Kidney epithelial cell (primary cell): Measurements from ENCODE around the gene COPB2. TPM values are rescaled to one million over a fixed set of nuclear protein-coding genes. Genes with fewer than 3 reads are reported as not detected.

Experiments used
- DNase-seq: peaks from one replicate; pipeline ENCODE4 v3.0.0-alpha.2; 2010; ENCODE audit warnings: low read depth
- H3K27me3 ChIP-seq: 2 replicates; pipeline ENCODE4 v1.6.0; 2011; ENCODE audit warnings: low read length; ENCODE audit not compliant: control insufficient read depth, insufficient read depth
- H3K36me3 ChIP-seq: 2 replicates; pipeline ENCODE4 v1.5.1; 2011; ENCODE audit warnings: low read length; ENCODE audit not compliant: control insufficient read depth, insufficient read depth
- H3K4me3 ChIP-seq: 2 replicates; pipeline ENCODE4 v1.5.1; 2011; ENCODE audit warnings: low read depth, mild to moderate bottlenecking, control low read depth, low read length
- total RNA-seq: library from RNA; depleted of rRNA; stranded (reverse); fragments of >200 nt; gene quantifications from 2 replicates; pipeline ENCODE4 v1.2.3, GENCODE V29; 2015
- TF ChIP-seq, protein P1 (sequence below): IDR thresholded peaks from 2 replicates; pipeline ENCODE4 v1.5.1; 2011; ENCODE audit warnings: mild to moderate bottlenecking, moderate library complexity, low read length, control low read depth, inconsistent platforms; ENCODE audit not compliant: insufficient read depth, poor library complexity, severe bottlenecking

COPB2 gene
- total RNA-seq, 1 donor from 2014 or later: 98.1 TPM

DNA sequence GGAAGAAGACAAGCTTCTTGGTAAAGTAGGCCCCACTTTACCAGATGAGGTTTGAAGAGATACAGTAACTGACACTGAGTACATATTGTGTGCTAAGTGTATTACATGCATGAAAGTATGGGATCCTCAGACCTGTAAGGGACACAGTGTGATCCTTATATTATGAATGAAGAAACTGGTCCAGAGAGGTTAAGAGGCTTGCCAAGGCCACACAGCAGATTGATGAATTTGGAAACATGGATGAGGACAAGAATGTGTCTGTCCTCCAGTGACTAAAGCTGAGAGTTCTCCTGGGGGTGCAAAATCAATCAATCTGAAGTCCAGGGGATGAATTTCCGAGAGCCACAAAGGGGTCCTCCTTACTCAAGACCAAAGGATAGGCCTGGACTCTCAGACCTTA is 77.0 kb downstream of the COPB2 start:
- TF ChIP-seq, protein P1, sequence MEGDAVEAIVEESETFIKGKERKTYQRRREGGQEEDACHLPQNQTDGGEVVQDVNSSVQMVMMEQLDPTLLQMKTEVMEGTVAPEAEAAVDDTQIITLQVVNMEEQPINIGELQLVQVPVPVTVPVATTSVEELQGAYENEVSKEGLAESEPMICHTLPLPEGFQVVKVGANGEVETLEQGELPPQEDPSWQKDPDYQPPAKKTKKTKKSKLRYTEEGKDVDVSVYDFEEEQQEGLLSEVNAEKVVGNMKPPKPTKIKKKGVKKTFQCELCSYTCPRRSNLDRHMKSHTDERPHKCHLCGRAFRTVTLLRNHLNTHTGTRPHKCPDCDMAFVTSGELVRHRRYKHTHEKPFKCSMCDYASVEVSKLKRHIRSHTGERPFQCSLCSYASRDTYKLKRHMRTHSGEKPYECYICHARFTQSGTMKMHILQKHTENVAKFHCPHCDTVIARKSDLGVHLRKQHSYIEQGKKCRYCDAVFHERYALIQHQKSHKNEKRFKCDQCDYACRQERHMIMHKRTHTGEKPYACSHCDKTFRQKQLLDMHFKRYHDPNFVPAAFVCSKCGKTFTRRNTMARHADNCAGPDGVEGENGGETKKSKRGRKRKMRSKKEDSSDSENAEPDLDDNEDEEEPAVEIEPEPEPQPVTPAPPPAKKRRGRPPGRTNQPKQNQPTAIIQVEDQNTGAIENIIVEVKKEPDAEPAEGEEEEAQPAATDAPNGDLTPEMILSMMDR: no peak
- no peak for DNase-seq
- H3K36me3 ChIP-seq: no peaks in the 10 kb centered on the region
- H3K27me3 ChIP-seq: no peaks in the 10 kb centered on the region
- no peak overlapping the region for H3K4me3 ChIP-seq

DNA sequence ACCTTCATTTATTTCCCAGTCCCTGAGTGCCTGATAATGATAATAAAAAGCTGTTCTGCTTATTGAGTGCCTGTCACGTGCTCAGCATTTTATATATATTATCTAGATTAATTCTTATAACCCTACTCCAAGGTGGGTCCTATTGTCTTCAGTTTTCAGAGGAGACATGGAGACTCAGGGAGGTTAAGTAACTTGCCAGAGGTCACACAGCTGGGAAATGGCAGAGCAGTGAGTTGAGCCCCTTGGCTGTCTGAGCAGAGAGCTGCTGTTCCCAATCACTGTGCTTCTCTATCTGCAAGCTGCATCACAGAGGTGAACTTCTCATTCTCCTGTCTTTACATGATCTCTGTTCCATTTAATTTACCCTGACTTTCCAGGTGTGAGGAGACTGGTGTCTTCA is 77.9 kb downstream of the COPB2 start:
- H3K4me3 ChIP-seq: no peak overlapping the region
- H3K36me3 ChIP-seq: no peaks in the 10 kb centered on the region
- H3K27me3 ChIP-seq: no peaks in the 10 kb centered on the region
- TF ChIP-seq, protein P1: no peak
- DNase-seq: no peak

DNA sequence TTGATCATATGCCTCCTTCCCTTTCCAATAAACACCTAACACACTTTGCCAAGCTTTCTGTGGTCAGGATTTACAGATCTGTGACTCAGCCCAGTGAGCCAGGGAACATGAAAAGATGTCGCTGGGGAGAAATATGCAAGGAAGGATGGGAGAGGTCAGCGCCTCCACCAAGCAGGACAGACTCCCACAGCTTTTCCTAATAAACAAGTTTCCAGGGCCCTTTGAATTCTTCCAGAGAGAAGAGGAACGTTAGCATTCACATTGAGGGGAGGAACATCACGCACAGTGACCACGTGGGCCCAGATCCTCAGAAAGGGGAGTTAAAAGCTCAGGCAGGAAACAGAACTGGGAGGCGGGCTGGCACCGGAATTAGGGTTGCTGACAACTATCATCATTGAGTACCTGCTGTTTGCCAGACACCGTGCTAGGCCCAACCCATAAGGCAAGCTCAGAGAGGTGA is 78.9 kb downstream of the COPB2 start:
- no peak for DNase-seq
- Histone ChIP-seq H3K36me3 (no peaks in the 10 kb centered on the region), H3K27me3 (no peaks in the 10 kb centered on the region), H3K4me3 (no peak overlapping the region)
- TF ChIP-seq, protein P1: no peak

GRCh38 chr3:139309880-139310279 is 79.6 kb downstream of the COPB2 start:
- Histone ChIP-seq H3K27me3 (no peaks in the 10 kb centered on the region), H3K4me3 (no peak overlapping the region), H3K36me3 (no peaks in the 10 kb centered on the region)
- TF ChIP-seq, protein P1: no peak
- DNase-seq: no peak

DNA sequence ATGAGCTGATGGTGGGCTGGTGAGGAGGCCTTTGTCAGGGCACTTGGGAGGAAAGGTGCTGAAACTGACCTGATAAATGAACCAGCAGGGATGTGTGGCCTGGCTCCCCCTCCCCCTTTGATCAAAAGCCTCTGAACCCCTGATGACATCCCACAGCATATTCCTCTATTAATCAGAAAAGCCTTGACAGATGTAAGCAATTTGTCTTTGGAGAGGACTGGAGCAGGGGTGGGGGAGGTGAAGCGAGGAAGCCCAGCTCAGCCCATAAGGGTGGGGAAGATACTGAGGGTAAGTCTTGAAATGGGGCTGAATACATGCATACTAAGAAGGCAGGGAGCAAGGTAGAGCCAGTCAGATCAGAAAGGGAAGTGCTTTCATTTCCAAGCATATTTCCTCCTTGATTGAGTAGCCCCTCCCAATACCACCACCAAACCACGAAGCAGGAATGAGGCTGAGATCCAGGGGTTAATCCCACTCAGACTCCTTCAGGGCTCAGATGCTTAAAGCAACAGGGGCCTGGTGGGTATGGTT is 80.3 kb downstream of the COPB2 start:
- H3K36me3 ChIP-seq: no peaks in the 10 kb centered on the region
- no peak for DNase-seq

More for the DNA sequence above, 80.3 kb downstream of the COPB2 start:
- TF ChIP-seq, protein P1: no peak
- no peaks in the 10 kb centered on the region for H3K27me3 ChIP-seq
- H3K4me3 ChIP-seq: no peak overlapping the region
